Panc1 (cell line): Measurements from ENCODE around the gene NLRP4. TPM values are rescaled to one million over a fixed set of nuclear protein-coding genes. Genes with fewer than 3 reads are reported as not detected.
A peak's percentile ranks its signal among the peaks of the same experiment; 100 is the strongest.

Experiments
- ATAC-seq: fragments of 200-7000 bp; cut with Tn5 transposase; 2 replicates; pipeline ENCODE4 v1.9.1; 2020; ENCODE audit warnings: mild to moderate bottlenecking, moderate library complexity
- BruUV-seq: library from RNA; stranded (reverse); fragments of 400-500 nt; replicated peaks from 2 replicates; lab custom pipeline; 2021; lab: Mats Ljungman, UMichigan
- CTCF ChIA-PET: fragments of 300-600 bp; sonication (Branson Sonifier 250); formaldehyde crosslinking; loops from one replicate; lab custom pipeline; 2022; ENCODE audit warnings: antibody characterized with exemption; lab: Charles Lee
- POLR2A ChIA-PET: fragments of 300-600 bp; sonication (Branson Sonifier 250); formaldehyde crosslinking; loops from one replicate; lab custom pipeline; 2022; ENCODE audit warnings: antibody characterized with exemption; lab: Charles Lee
- DNase-seq: peaks from one replicate; pipeline ENCODE4 v3.0.0-alpha.2; 2010; ENCODE audit warnings: low read depth, low spot score
- H3K27ac ChIP-seq: 2 replicates; pipeline ENCODE4 v1.5.1; 2011; ENCODE audit warnings: mild to moderate bottlenecking, low read length, inconsistent platforms
- H3K27me3 ChIP-seq: fragments of 200-500 bp; sonication (Bioruptor generic); 2 replicates; pipeline ENCODE4 v1.6.0; 2014; ENCODE audit warnings: low read length, inconsistent platforms; ENCODE audit not compliant: control insufficient read depth, insufficient read depth
- H3K36me3 ChIP-seq: fragments of 200-500 bp; sonication (Bioruptor generic); 2 replicates; pipeline ENCODE4 v1.5.1; 2014; ENCODE audit warnings: inconsistent platforms, mild to moderate bottlenecking, low read length, moderate library complexity; ENCODE audit not compliant: control insufficient read depth, insufficient read depth
- H3K4me1 ChIP-seq: 2 replicates; pipeline ENCODE4 v1.5.1; 2011; ENCODE audit warnings: inconsistent platforms, mild to moderate bottlenecking, low read length, moderate library complexity; ENCODE audit not compliant: control insufficient read depth, insufficient read depth
- H3K4me3 ChIP-seq, 2 experiments: 2 replicates each; pipeline ENCODE4 v1.5.1; 2011 to 2012; ENCODE audit warnings: low read depth in 2 of 2, low read length in 2 of 2, mild to moderate bottlenecking in 2 of 2, inconsistent platforms in 1 of 2, moderate library complexity in 1 of 2
- H3K9me3 ChIP-seq: fragments of 200-500 bp; sonication (Bioruptor generic); 2 replicates; pipeline ENCODE4 v1.5.1; 2014; ENCODE audit warnings: low read depth, mild to moderate bottlenecking, inconsistent platforms, low read length, moderate library complexity; ENCODE audit not compliant: control insufficient read depth, insufficient read depth
- CTCF ChIP-seq: fragments of 450-650 bp; IDR thresholded peaks from 2 replicates; pipeline ENCODE4 v1.5.1; 2017; ENCODE audit warnings: mild to moderate bottlenecking
- POLR2AphosphoS5 ChIP-seq: IDR thresholded peaks from 2 replicates; pipeline ENCODE4 v1.6.1; 2012; ENCODE audit warnings: mild to moderate bottlenecking, low read depth, low read length, moderate library complexity
- SIN3A ChIP-seq: IDR thresholded peaks from 2 replicates; pipeline ENCODE4 v1.6.1; 2012; ENCODE audit warnings: low read depth, mild to moderate bottlenecking, low read length, moderate library complexity, borderline replicate concordance; ENCODE audit not compliant: insufficient read depth
- TCF7L2 ChIP-seq: IDR thresholded peaks from 2 replicates; pipeline ENCODE4 v1.6.1; 2011; ENCODE audit warnings: mild to moderate bottlenecking, low read depth, low read length, inconsistent platforms
- in situ Hi-C: cut with HindIII; loops from 2 replicates; pipeline ENCODE4 v1.10.0; 2016; ENCODE audit warnings: low sequenced_read_pairs, low pct_unique_long_range_greater_than_20kb
- intact Hi-C: fragments of 100-400 bp; cut with micrococcal nuclease; formaldehyde crosslinking; loops from one replicate; pipeline ENCODE4 v1.10.0; 2022; ENCODE audit not compliant: unreplicated experiment
- total RNA-seq: library from RNA; stranded (reverse); gene quantifications from one replicate; pipeline ENCODE4 v1.2.1, GENCODE V29; 2021; ENCODE audit not compliant: unreplicated experiment
- TF ChIP-seq, protein P1 (sequence below), 2 experiments: IDR thresholded peaks; 2 replicates each; pipeline ENCODE4 v1.6.1; 2011 to 2012; ENCODE audit warnings: low read depth in 2 of 2, control low read depth in 1 of 2, low read length in 1 of 2, mild to moderate bottlenecking in 1 of 2, moderate library complexity in 1 of 2; ENCODE audit not compliant: insufficient read depth in 1 of 2

NLRP4 gene
- total RNA-seq, 1 experiment from 2014 or later: not detected

- BruUV-seq: no TSS peak
- no peak for TF ChIP-seq SIN3A
- TF ChIP-seq, protein P1, sequence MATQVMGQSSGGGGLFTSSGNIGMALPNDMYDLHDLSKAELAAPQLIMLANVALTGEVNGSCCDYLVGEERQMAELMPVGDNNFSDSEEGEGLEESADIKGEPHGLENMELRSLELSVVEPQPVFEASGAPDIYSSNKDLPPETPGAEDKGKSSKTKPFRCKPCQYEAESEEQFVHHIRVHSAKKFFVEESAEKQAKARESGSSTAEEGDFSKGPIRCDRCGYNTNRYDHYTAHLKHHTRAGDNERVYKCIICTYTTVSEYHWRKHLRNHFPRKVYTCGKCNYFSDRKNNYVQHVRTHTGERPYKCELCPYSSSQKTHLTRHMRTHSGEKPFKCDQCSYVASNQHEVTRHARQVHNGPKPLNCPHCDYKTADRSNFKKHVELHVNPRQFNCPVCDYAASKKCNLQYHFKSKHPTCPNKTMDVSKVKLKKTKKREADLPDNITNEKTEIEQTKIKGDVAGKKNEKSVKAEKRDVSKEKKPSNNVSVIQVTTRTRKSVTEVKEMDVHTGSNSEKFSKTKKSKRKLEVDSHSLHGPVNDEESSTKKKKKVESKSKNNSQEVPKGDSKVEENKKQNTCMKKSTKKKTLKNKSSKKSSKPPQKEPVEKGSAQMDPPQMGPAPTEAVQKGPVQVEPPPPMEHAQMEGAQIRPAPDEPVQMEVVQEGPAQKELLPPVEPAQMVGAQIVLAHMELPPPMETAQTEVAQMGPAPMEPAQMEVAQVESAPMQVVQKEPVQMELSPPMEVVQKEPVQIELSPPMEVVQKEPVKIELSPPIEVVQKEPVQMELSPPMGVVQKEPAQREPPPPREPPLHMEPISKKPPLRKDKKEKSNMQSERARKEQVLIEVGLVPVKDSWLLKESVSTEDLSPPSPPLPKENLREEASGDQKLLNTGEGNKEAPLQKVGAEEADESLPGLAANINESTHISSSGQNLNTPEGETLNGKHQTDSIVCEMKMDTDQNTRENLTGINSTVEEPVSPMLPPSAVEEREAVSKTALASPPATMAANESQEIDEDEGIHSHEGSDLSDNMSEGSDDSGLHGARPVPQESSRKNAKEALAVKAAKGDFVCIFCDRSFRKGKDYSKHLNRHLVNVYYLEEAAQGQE (IDR thresholded peaks at IDR 0.05; ENCODE audit: insufficient read depth in 1 of 2, low read depth in 2 of 2, low read length in 1 of 2): no peak
- TF ChIP-seq TCF7L2: no peak
- no peak for TF ChIP-seq POLR2AphosphoS5
- no peak for TF ChIP-seq CTCF
- CTCF ChIA-PET: no interaction called here
- Histone ChIP-seq H3K27ac (no peak overlapping the region), H3K4me1 (0 out of 2 replicates have a peak, but pooled peaks cover 3% of the 10 kb centered on the region), H3K4me3 (no peak overlapping the region), H3K9me3 (no peaks in the 10 kb centered on the region), H3K27me3 (no peaks in the 10 kb centered on the region; the same call in 1 of the 2 replicates), H3K36me3 (no peaks in the 10 kb centered on the region)
- ATAC-seq: peak; percentile 60
- intact Hi-C loops: no loop called here
- in situ Hi-C loops: no loop called here
- DNase-seq: no peak
- POLR2A ChIA-PET: interaction anchor here (0.5 kb wide), 1 partner anchor 227 kb away, joined by 5 read pairs; no protein-coding TSS in a partner anchor
Observed at GRCh38 chr19:55901369-55902079, 65.2 kb downstream of the NLRP4 start.

DNA sequence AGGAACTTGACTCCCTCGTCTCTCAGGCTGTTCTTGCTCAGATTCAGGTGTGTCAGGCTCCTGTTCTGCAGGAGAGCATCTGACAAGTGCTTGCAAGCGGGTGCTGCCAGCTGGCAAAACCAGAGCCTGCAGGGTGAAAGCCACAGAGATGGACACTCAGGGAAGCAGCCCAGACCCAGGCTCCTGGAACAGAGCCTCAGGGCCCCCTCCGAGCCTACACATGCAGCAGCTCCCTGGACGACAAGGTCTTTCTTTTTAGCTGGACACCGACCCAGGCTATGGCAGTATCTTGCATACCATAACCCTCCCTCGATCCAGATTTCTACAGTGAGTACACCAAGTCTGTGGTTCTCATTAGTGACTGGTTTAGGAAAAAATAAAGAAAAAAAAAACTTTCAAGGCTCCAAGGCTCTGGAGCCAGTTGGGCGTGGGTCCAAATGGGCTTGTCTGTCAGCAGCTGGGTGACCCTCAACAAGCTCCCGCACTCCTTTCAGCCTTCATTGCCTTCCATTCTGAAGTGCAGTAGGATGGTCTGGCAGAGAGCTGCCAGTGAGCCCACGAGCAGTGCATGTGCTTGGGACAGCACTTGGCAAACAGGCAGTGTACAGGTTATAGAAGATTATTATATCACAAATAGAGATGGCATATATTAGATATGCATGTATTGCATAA, 65.9 kb downstream of the NLRP4 start:
- intact Hi-C loops: no loop called here
- TF ChIP-seq, protein P1 (IDR thresholded peaks at IDR 0.05; ENCODE audit: insufficient read depth in 1 of 2, low read depth in 2 of 2, low read length in 1 of 2): no peak
- TF ChIP-seq POLR2AphosphoS5 (no peak), CTCF (no peak), SIN3A (no peak), TCF7L2 (no peak)
- DNase-seq: no peak
- Histone ChIP-seq H3K27ac (no peak overlapping the region), H3K36me3 (no peaks in the 10 kb centered on the region), H3K4me1 (0 out of 2 replicates have a peak, but pooled peaks cover 3% of the 10 kb centered on the region), H3K4me3 (no peak overlapping the region), H3K9me3 (no peaks in the 10 kb centered on the region), H3K27me3 (no peaks in the 10 kb centered on the region; the same call in 1 of the 2 replicates)
- no TSS peak for BruUV-seq
- peak; percentile 59 for ATAC-seq
- ChIA-PET POLR2A (no interaction called here), CTCF (no interaction called here)
- in situ Hi-C loops: no loop called here
